Muscle layer of duodenum (tissue), 2 donors: Measurements from ENCODE around the gene IL10RA.
"Not testable (repeated sequence)": the region's sequence is repeated elsewhere in the genome, so short reads cannot be mapped to it uniquely, and the experiment has no call there.

Experiments used
- H3K27ac ChIP-seq: one replicate; pipeline ENCODE4 v1.7.0; 2013; ENCODE audit warnings: mild to moderate bottlenecking, low read length
- H3K27me3 ChIP-seq: one replicate; pipeline ENCODE4 v1.7.0; 2013; ENCODE audit warnings: low read depth, mild to moderate bottlenecking, control low read depth, low read length
- H3K36me3 ChIP-seq, 2 donors: one replicate each; pipeline ENCODE4 v1.7.0; 2013; ENCODE audit warnings: low read length in 2 of 2, control low read depth in 1 of 2, mild to moderate bottlenecking in 1 of 2; ENCODE audit not compliant: insufficient read depth in 2 of 2, control insufficient read depth in 1 of 2
- H3K4me1 ChIP-seq, 2 donors: one replicate each; pipeline ENCODE4 v1.7.0; 2013; ENCODE audit warnings: low read length in 2 of 2, mild to moderate bottlenecking in 2 of 2, control low read depth in 1 of 2, moderate library complexity in 1 of 2; ENCODE audit not compliant: insufficient read depth in 2 of 2, control insufficient read depth in 1 of 2
- H3K4me3 ChIP-seq, 2 donors: one replicate each; pipeline ENCODE4 v1.7.0; 2013; ENCODE audit warnings: low read length in 2 of 2, low read depth in 1 of 2, mild to moderate bottlenecking in 1 of 2
- H3K9me3 ChIP-seq, 2 donors: one replicate each; pipeline ENCODE4 v1.7.0; 2013; ENCODE audit warnings: low read length in 2 of 2, control low read depth in 1 of 2, mild to moderate bottlenecking in 1 of 2; ENCODE audit not compliant: control insufficient read depth in 1 of 2
- donor health status: healthy.

IL10RA gene

GRCh38 chr11:117969160-117969991, 16.8 kb upstream of the IL10RA start:
- no peaks in the 10 kb centered on the region for H3K36me3 ChIP-seq
- H3K4me3 ChIP-seq, result no peak overlapping the region
- H3K27me3 ChIP-seq, result no peaks in the 10 kb centered on the region
- H3K9me3 ChIP-seq, result no peaks in the 10 kb centered on the region
- H3K27ac ChIP-seq, result no peak overlapping the region
- peaks cover 0 to 4% of the 10 kb centered on the region in 2 donors for H3K4me1 ChIP-seq

- Histone ChIP-seq H3K4me3 (no peak overlapping the region), H3K27me3 (no peaks in the 10 kb centered on the region), H3K4me1 (peaks cover 0 to 4% of the 10 kb centered on the region in 2 donors), H3K9me3 (no peaks in the 10 kb centered on the region), H3K36me3 (no peaks in the 10 kb centered on the region), H3K27ac (no peak overlapping the region)
These were observed 15.7 kb upstream of the IL10RA start for GRCh38 chr11:117970400-117971024.

GRCh38 chr11:117972044-117972443, 14.2 kb upstream of the IL10RA start:
- Histone ChIP-seq H3K4me3 (no peak overlapping the region), H3K9me3 (no peaks in the 10 kb centered on the region), H3K4me1 (peaks cover 0 to 4% of the 10 kb centered on the region in 2 donors), H3K36me3 (no peaks in the 10 kb centered on the region), H3K27ac (no peak overlapping the region), H3K27me3 (no peaks in the 10 kb centered on the region)

- Histone ChIP-seq H3K36me3 (no peaks in the 10 kb centered on the region), H3K27ac (no peak overlapping the region), H3K9me3 (no peaks in the 10 kb centered on the region), H3K4me3 (no peak overlapping the region), H3K4me1 (peaks cover 0 to 4% of the 10 kb centered on the region in 2 donors), H3K27me3 (no peaks in the 10 kb centered on the region)
These were observed 13.3 kb upstream of the IL10RA start for GRCh38 chr11:117972629-117973502.

- Histone ChIP-seq H3K9me3 (no peaks in the 10 kb centered on the region), H3K27me3 (no peaks in the 10 kb centered on the region), H3K4me1 (peaks cover 0 to 4% of the 10 kb centered on the region in 2 donors), H3K4me3 (no peak overlapping the region), H3K27ac (no peak overlapping the region), H3K36me3 (no peaks in the 10 kb centered on the region)
These were observed 12.7 kb upstream of the IL10RA start for GRCh38 chr11:117973503-117973860.

GRCh38 chr11:117976445-117976844, 9.7 kb upstream of the IL10RA start:
- Histone ChIP-seq H3K9me3 (no peaks in the 10 kb centered on the region), H3K4me1 (peaks cover 0 to 4% of the 10 kb centered on the region in 2 donors), H3K36me3 (no peaks in the 10 kb centered on the region), H3K4me3 (no peak overlapping the region), H3K27ac (no peak overlapping the region), H3K27me3 (no peaks in the 10 kb centered on the region)

GRCh38 chr11:117977029-117977428, 9.2 kb upstream of the IL10RA start:
- H3K36me3 ChIP-seq, result no peaks in the 10 kb centered on the region
- no peaks in the 10 kb centered on the region for H3K9me3 ChIP-seq
- no peak overlapping the region for H3K4me3 ChIP-seq
- peaks cover 0 to 4% of the 10 kb centered on the region in 2 donors for H3K4me1 ChIP-seq
- H3K27me3 ChIP-seq, result no peaks in the 10 kb centered on the region
- H3K27ac ChIP-seq, result no peak overlapping the region

- not testable (repeated sequence) for H3K36me3 ChIP-seq, H3K27ac ChIP-seq, H3K9me3 ChIP-seq, H3K4me3 ChIP-seq, H3K27me3 ChIP-seq, H3K4me1 ChIP-seq
These were observed 8.5 kb upstream of the IL10RA start for GRCh38 chr11:117977612-117978264.

GRCh38 chr11:117978291-117978910, 7.8 kb upstream of the IL10RA start:
- H3K9me3 ChIP-seq, H3K4me3 ChIP-seq, H3K27me3 ChIP-seq, H3K4me1 ChIP-seq, H3K27ac ChIP-seq, H3K36me3 ChIP-seq: not testable (repeated sequence)

- H3K4me3 ChIP-seq, result no peak overlapping the region
- no peaks in the 10 kb centered on the region for H3K4me1 ChIP-seq
- no peaks in the 10 kb centered on the region for H3K27me3 ChIP-seq
- H3K36me3 ChIP-seq, result no peaks in the 10 kb centered on the region
- no peaks in the 10 kb centered on the region for H3K9me3 ChIP-seq
- H3K27ac ChIP-seq, result peak overlapping the region; percentile 36
These were observed 7.2 kb upstream of the IL10RA start for GRCh38 chr11:117978991-117979390.
